Vagina (tissue), 2 donors: ENCODE results near the gene PSMF1. TPM values are rescaled to one million over a fixed set of nuclear protein-coding genes. Genes with fewer than 3 reads are reported as not detected.

Experiments used
- DNase-seq, 2 donors: peaks; one replicate each; pipeline ENCODE4 v3.0.0-alpha.2; 2017; ENCODE audit errors: extremely low spot score in 2 of 2
- H3K27ac ChIP-seq: fragments of 200-600 bp; sonication (generic); one replicate; pipeline ENCODE4 v1.5.1; 2019
- H3K27me3 ChIP-seq: fragments of 200-600 bp; sonication (generic); one replicate; pipeline ENCODE4 v1.5.1; 2019
- H3K36me3 ChIP-seq, 2 donors: fragments of 200-600 bp; sonication (generic); one replicate each; pipeline ENCODE4 v1.5.1; 2017 to 2019
- H3K4me1 ChIP-seq: fragments of 200-600 bp; sonication (generic); one replicate; pipeline ENCODE4 v1.5.1; 2019
- H3K4me3 ChIP-seq, 2 donors: fragments of 200-600 bp; sonication (generic); 1 replicate in 1 of 2; 2 replicates in 1 of 2; pipeline ENCODE4 v1.5.1; 2016 to 2019
- H3K9me3 ChIP-seq: fragments of 200-600 bp; sonication (generic); one replicate; pipeline ENCODE4 v1.5.1; 2019
- POLR2A ChIP-seq, 2 donors: fragments of 450-650 bp; IDR thresholded peaks; one replicate each; pipeline ENCODE4 v1.6.1; 2017; ENCODE audit warnings: antibody characterized with exemption in 2 of 2, mild to moderate bottlenecking in 2 of 2, moderate library complexity in 2 of 2
- POLR2AphosphoS5 ChIP-seq, 2 donors: sonication (generic); formaldehyde crosslinking; IDR thresholded peaks; one replicate each; pipeline ENCODE4 v1.9.0; 2017; ENCODE audit warnings: antibody characterized with exemption in 2 of 2, mild to moderate bottlenecking in 2 of 2, low read depth in 1 of 2; ENCODE audit not compliant: insufficient read depth in 1 of 2
- intact Hi-C: fragments of 100-400 bp; cut with DNase I; formaldehyde crosslinking; loops from one replicate; pipeline ENCODE4 v1.15.1; 2023
- total RNA-seq: library from RNA; depleted of rRNA; stranded (reverse); fragments of >200 nt; gene quantifications from one replicate; pipeline ENCODE4 v1.2.3, GENCODE V29; 2016
- TF ChIP-seq, protein P1 (sequence below), 3 experiments: fragments of 450-650 bp in 2 of 3; fragments of 200-600 bp in 1 of 3; sonication (generic) in 1 of 3; IDR thresholded peaks; one replicate each; pipeline ENCODE4 v1.5.1; 2017 to 2019; ENCODE audit warnings: antibody characterized with exemption in 3 of 3, mild to moderate bottlenecking in 2 of 3, moderate library complexity in 2 of 3

Gene PSMF1
- total RNA-seq, 1 donor from 2014 or later, result 52.8 TPM

DNA sequence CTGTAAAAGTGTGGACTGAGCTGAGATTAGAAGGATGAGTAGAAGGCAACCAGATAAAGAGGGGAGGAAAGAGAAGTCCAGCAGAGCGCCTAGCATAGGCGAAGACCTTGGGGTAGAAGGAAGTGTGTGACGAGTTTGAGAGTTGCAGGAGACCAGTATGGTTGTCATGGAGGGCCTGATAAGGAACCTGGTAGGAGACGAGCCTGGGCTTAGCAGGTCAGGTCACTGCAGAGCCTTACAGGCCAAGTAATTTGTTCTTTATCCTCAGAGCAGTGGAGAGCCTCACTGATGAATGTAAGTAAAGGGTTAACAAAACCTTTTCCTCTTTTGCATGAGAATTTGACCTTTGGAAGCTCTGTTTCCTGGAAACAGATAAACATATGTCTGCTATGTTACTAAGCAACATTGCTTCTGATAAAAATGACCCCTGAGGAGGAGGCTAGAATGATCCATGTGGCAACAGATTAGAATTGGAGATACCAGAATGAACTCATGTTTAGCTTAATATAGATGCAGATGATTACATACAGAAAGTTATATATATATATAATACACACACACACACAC lies 69.3 kb downstream of the PSMF1 start:
- TF ChIP-seq POLR2AphosphoS5 (IDR thresholded peaks at IDR 0.05; ENCODE audit: insufficient read depth in 1 of 2, low read depth in 1 of 2), result no peak
- TF ChIP-seq POLR2A (IDR thresholded peaks at IDR 0.05), result no peak
- TF ChIP-seq, protein P1, sequence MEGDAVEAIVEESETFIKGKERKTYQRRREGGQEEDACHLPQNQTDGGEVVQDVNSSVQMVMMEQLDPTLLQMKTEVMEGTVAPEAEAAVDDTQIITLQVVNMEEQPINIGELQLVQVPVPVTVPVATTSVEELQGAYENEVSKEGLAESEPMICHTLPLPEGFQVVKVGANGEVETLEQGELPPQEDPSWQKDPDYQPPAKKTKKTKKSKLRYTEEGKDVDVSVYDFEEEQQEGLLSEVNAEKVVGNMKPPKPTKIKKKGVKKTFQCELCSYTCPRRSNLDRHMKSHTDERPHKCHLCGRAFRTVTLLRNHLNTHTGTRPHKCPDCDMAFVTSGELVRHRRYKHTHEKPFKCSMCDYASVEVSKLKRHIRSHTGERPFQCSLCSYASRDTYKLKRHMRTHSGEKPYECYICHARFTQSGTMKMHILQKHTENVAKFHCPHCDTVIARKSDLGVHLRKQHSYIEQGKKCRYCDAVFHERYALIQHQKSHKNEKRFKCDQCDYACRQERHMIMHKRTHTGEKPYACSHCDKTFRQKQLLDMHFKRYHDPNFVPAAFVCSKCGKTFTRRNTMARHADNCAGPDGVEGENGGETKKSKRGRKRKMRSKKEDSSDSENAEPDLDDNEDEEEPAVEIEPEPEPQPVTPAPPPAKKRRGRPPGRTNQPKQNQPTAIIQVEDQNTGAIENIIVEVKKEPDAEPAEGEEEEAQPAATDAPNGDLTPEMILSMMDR (IDR thresholded peaks at IDR 0.05), result no peak
- no peak for DNase-seq
- H3K27ac ChIP-seq, result no peak overlapping the region
- H3K4me1 ChIP-seq, result peaks cover 16% of the 10 kb centered on the region
- no peaks in the 10 kb centered on the region for H3K36me3 ChIP-seq
- H3K27me3 ChIP-seq, result no peaks in the 10 kb centered on the region
- no peaks in the 10 kb centered on the region for H3K9me3 ChIP-seq
- intact Hi-C loops, result no loop called here
- no peak overlapping the region for H3K4me3 ChIP-seq

DNA sequence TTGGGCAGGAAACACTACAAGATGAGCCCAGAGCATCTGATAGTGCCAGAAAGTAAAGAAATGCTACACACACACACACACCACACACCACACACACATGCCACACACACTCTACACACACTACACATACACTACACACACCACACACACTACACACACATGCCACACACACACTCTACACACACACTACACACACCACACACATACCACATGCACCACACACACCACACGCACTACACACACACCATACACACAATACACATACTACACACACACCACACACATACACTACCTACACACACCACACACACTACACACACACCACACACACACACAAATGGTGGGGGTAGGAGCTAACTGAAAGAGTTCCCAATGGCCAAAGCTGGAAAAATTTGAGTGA lies 69.9 kb downstream of the PSMF1 start:
- TF ChIP-seq POLR2A (IDR thresholded peaks at IDR 0.05), result no peak
- TF ChIP-seq, protein P1 (IDR thresholded peaks at IDR 0.05), result no peak
- no peak for TF ChIP-seq POLR2AphosphoS5 (IDR thresholded peaks at IDR 0.05; ENCODE audit: insufficient read depth in 1 of 2, low read depth in 1 of 2)
- Histone ChIP-seq H3K27ac (no peak overlapping the region), H3K9me3 (no peaks in the 10 kb centered on the region), H3K36me3 (no peaks in the 10 kb centered on the region), H3K27me3 (no peaks in the 10 kb centered on the region), H3K4me3 (no peak overlapping the region), H3K4me1 (peaks cover 16% of the 10 kb centered on the region)
- intact Hi-C loops, result no loop called here
- DNase-seq, result no peak

DNA sequence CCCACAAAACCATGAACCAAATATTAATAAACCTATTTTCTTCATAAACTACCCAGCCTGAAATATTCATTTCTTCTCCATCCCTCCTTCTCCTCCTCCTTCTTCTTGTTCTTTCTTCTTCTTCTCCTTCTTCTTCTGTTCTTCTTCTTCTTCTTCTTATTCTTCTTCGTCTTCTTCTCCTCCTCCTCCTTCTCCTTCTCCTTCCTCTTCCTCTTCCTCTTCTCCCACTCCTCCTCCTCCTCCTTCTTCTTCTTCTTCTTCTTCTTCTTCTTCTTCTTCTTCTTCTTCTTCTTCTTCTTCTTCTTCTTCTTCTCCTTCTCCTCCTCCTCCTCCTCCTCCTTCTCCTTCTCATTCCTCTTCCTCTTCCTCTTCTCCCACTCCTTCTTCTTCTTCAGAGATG lies 71.4 kb downstream of the PSMF1 start:
- H3K27me3 ChIP-seq, result no peaks in the 10 kb centered on the region
- DNase-seq, result no peak
- TF ChIP-seq, protein P1 (IDR thresholded peaks at IDR 0.05), result no peak
- TF ChIP-seq POLR2A (IDR thresholded peaks at IDR 0.05) (no peak), POLR2AphosphoS5 (IDR thresholded peaks at IDR 0.05; ENCODE audit: insufficient read depth in 1 of 2, low read depth in 1 of 2) (no peak)
- H3K4me3 ChIP-seq, result no peak overlapping the region
- no peaks in the 10 kb centered on the region for H3K9me3 ChIP-seq
- H3K36me3 ChIP-seq, result no peaks in the 10 kb centered on the region
- H3K27ac ChIP-seq, result no peak overlapping the region
- intact Hi-C loops, result no loop called here
- H3K4me1 ChIP-seq, result peaks cover 11% of the 10 kb centered on the region

DNA sequence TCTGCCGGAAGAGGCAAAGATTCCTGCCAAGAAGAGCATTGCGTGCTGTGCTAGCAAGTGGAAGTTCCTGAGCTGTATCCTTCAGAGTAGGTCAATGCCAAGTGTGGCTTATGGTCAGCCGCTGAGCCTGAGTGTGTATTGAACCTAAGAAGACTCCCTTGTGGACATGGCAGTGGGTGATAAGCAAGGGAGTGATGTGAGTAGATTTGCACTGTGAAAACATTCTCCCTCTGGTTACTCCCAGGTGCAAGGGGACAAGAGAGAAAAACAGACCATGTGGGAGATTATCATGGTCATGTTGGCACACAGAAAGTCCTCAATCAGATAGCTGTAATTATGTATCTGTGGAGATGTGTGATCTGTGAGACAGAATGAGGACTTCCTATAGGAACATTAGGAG lies 72.4 kb downstream of the PSMF1 start:
- no peak overlapping the region for H3K4me3 ChIP-seq
- H3K9me3 ChIP-seq, result no peaks in the 10 kb centered on the region
- H3K36me3 ChIP-seq, result no peaks in the 10 kb centered on the region
- intact Hi-C loops, result no loop called here
- H3K4me1 ChIP-seq, result peaks cover 3% of the 10 kb centered on the region
- no peaks in the 10 kb centered on the region for H3K27me3 ChIP-seq
- no peak for DNase-seq
- H3K27ac ChIP-seq, result no peak overlapping the region
- TF ChIP-seq, protein P1 (IDR thresholded peaks at IDR 0.05), result no peak
- TF ChIP-seq POLR2A (IDR thresholded peaks at IDR 0.05) (no peak), POLR2AphosphoS5 (IDR thresholded peaks at IDR 0.05; ENCODE audit: insufficient read depth in 1 of 2, low read depth in 1 of 2) (no peak)

DNA sequence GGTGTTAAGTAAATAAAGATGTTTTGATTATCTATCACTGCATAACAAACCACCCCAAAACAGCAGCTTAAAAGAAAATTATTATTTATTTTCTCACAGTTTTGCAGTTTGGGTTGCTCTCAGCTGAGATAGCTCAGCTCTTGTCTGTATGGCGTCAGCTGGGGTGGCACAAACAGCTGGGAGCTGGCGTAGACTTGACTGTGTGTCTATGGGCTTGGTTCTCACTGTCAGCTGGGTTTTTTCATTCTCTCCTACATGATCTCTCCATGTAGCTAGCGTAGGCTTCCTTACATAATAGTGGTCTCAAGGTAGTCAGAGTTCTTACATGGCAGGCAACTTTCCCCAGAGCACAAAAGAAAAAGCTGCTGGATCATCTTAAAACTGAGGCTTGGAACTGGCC lies 72.9 kb downstream of the PSMF1 start:
- no peaks in the 10 kb centered on the region for H3K4me1 ChIP-seq
- no peaks in the 10 kb centered on the region for H3K27me3 ChIP-seq
- no peaks in the 10 kb centered on the region for H3K36me3 ChIP-seq
- intact Hi-C loops, result no loop called here
- H3K9me3 ChIP-seq, result no peaks in the 10 kb centered on the region
- TF ChIP-seq POLR2AphosphoS5 (IDR thresholded peaks at IDR 0.05; ENCODE audit: insufficient read depth in 1 of 2, low read depth in 1 of 2) (no peak), POLR2A (IDR thresholded peaks at IDR 0.05) (no peak)
- TF ChIP-seq, protein P1 (IDR thresholded peaks at IDR 0.05), result no peak
- no peak for DNase-seq
- H3K27ac ChIP-seq, result no peak overlapping the region
- no peak overlapping the region for H3K4me3 ChIP-seq
